Breast epithelium (tissue), 4 donors: ENCODE data around the gene GNG10. TPM values are rescaled to one million over a fixed set of nuclear protein-coding genes. Genes with fewer than 3 reads are reported as not detected.

Experiments
- DNase-seq, 2 donors: peaks; one replicate each; pipeline ENCODE4 v3.0.0-alpha.2; 2019; ENCODE audit warnings: low spot score in 2 of 2
- H3K27ac ChIP-seq, 2 donors: fragments of 200-600 bp; sonication (generic) in 1 of 2; one replicate each; pipeline ENCODE4 v1.5.1; 2016 to 2019; ENCODE audit warnings: mild to moderate bottlenecking in 1 of 2
- H3K27me3 ChIP-seq, 2 donors: fragments of 200-600 bp; sonication (generic) in 1 of 2; one replicate each; pipeline versions ENCODE4 v1.5.1 to v1.6.0; 2017 to 2019; ENCODE audit warnings: control low read depth in 1 of 2, mild to moderate bottlenecking in 1 of 2
- H3K36me3 ChIP-seq: fragments of 200-600 bp; one replicate; pipeline ENCODE4 v1.5.1; 2019
- H3K4me1 ChIP-seq, 2 donors: fragments of 200-600 bp; sonication (generic); one replicate each; pipeline ENCODE4 v1.5.1; 2016 to 2019; ENCODE audit warnings: control low read depth in 1 of 2
- H3K4me3 ChIP-seq, 3 donors: fragments of 200-600 bp; sonication (generic); 1 replicate in 2 of 3; 2 replicates in 1 of 3; pipeline ENCODE4 v1.5.1; 2016 to 2019; ENCODE audit warnings: mild to moderate bottlenecking in 3 of 3, moderate library complexity in 2 of 3
- H3K9me3 ChIP-seq, 2 donors: fragments of 200-600 bp; sonication (generic) in 1 of 2; one replicate each; pipeline ENCODE4 v1.5.1; 2016 to 2019; ENCODE audit warnings: control low read depth in 1 of 2
- POLR2A ChIP-seq: fragments of 450-650 bp; IDR thresholded peaks from one replicate; pipeline ENCODE4 v1.6.1; 2016; ENCODE audit warnings: antibody characterized with exemption, mild to moderate bottlenecking, moderate library complexity
- POLR2AphosphoS5 ChIP-seq, 3 donors: sonication (generic); formaldehyde crosslinking; IDR thresholded peaks; one replicate each; pipeline ENCODE4 v1.6.1; 2017; ENCODE audit warnings: antibody characterized with exemption in 3 of 3
- intact Hi-C: fragments of 100-400 bp; cut with DNase I; formaldehyde crosslinking; loops from one replicate; pipeline ENCODE4 v1.15.1; 2023; ENCODE audit warnings: low total_unique reads
- total RNA-seq, 3 donors: library from RNA; depleted of rRNA; stranded (reverse); fragments of >200 nt; gene quantifications; one replicate each; pipeline ENCODE4 v1.1.0, GENCODE V29; 2016
- TF ChIP-seq, protein P1 (sequence below), 3 donors: fragments of 450-650 bp; IDR thresholded peaks; one replicate each; pipeline ENCODE4 v1.5.1; 2016 to 2017; ENCODE audit warnings: antibody characterized with exemption in 3 of 3, mild to moderate bottlenecking in 3 of 3, moderate library complexity in 3 of 3

The GNG10 gene
- total RNA-seq, 3 donors from 2014 or later: 53.4 to 95.7 (median 91.4) TPM

DNA sequence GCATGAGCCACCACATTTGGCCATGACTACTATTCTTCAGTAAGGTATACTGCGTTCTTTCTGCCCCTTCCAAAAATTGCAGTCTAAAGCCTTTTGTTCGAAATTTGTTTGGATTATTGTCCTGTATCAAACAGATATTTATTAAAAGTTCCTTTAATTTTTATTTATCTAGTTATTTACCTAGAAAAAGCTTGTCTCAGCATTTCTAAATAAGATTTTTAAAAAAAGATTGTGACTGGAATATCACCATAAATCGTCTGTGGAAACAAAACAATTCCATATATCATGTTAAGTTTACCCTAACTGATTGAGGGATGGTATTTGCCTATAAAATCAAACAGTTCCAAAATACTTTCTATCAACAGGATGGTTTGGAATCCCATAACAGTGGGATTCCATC lies 14.7 kb downstream of the GNG10 start:
- no peak for DNase-seq
- Histone ChIP-seq H3K4me1 (no peaks in the 10 kb centered on the region), H3K27me3 (no peaks in the 10 kb centered on the region), H3K36me3 (no peaks in the 10 kb centered on the region), H3K4me3 (no peak overlapping the region), H3K9me3 (no peaks in the 10 kb centered on the region), H3K27ac (no peak overlapping the region)
- TF ChIP-seq POLR2A (no peak), POLR2AphosphoS5 (IDR thresholded peaks at IDR 0.05) (no peak)
- TF ChIP-seq, protein P1, sequence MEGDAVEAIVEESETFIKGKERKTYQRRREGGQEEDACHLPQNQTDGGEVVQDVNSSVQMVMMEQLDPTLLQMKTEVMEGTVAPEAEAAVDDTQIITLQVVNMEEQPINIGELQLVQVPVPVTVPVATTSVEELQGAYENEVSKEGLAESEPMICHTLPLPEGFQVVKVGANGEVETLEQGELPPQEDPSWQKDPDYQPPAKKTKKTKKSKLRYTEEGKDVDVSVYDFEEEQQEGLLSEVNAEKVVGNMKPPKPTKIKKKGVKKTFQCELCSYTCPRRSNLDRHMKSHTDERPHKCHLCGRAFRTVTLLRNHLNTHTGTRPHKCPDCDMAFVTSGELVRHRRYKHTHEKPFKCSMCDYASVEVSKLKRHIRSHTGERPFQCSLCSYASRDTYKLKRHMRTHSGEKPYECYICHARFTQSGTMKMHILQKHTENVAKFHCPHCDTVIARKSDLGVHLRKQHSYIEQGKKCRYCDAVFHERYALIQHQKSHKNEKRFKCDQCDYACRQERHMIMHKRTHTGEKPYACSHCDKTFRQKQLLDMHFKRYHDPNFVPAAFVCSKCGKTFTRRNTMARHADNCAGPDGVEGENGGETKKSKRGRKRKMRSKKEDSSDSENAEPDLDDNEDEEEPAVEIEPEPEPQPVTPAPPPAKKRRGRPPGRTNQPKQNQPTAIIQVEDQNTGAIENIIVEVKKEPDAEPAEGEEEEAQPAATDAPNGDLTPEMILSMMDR (IDR thresholded peaks at IDR 0.05): no peak
- intact Hi-C loops: no loop called here

- H3K36me3 ChIP-seq: no peaks in the 10 kb centered on the region
- intact Hi-C loops: no loop called here
- H3K4me3 ChIP-seq: no peak overlapping the region
- TF ChIP-seq POLR2AphosphoS5 (IDR thresholded peaks at IDR 0.05): no peak
- TF ChIP-seq, protein P1 (IDR thresholded peaks at IDR 0.05): no peak
- no peak for TF ChIP-seq POLR2A
- H3K27me3 ChIP-seq: no peaks in the 10 kb centered on the region
- no peaks in the 10 kb centered on the region for H3K4me1 ChIP-seq
- H3K27ac ChIP-seq: no peak overlapping the region
- DNase-seq: no peak
- H3K9me3 ChIP-seq: no peaks in the 10 kb centered on the region
Measured at GRCh38 chr9:111678293-111678692, 16.9 kb downstream of the GNG10 start.

DNA sequence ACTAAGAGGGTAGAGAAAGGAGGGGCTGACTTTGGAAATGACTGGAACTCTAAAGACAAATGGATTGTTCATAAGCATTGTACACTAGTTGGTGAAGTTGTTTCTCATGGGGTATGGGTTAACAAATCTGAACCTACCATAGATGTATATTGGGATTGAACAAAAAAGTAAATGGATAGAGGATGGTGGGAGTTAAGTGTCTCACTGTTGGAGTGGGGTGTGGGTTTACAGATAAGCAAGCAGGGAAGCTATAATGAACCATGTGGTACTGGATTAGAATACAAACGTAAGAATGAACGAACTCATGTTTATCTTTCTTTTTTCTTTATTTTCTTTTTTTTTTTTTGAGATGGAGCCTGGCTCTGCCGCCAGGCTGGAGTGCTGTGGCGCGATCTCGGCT lies 17.8 kb downstream of the GNG10 start:
- H3K4me3 ChIP-seq: no peak overlapping the region
- no peaks in the 10 kb centered on the region for H3K27me3 ChIP-seq
- DNase-seq: no peak
- H3K36me3 ChIP-seq: no peaks in the 10 kb centered on the region
- H3K4me1 ChIP-seq: no peaks in the 10 kb centered on the region
- no peak overlapping the region for H3K27ac ChIP-seq
- no peak for TF ChIP-seq POLR2A
- TF ChIP-seq, protein P1 (IDR thresholded peaks at IDR 0.05): no peak
- TF ChIP-seq POLR2AphosphoS5 (IDR thresholded peaks at IDR 0.05): no peak
- H3K9me3 ChIP-seq: no peaks in the 10 kb centered on the region
- intact Hi-C loops: no loop called here

DNA sequence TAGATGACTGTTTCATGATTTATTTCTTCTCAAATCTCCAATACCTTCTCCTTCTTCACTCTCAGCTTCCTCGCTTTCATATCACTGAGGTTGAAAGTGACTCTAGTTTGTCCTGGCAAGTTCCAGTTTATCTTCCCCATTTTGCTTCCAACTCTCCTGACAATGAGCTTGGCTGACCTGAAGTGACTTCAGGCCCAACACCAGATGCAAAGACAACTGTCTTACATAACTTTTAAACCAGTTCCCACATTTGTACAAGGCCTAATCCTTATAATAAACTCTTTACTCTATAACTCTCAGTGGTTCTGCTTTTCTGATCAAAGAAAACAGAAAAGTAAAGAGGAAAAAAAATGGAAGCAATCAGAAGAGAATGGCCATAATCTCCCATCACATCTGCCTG lies 22.0 kb downstream of the GNG10 start:
- DNase-seq: no peak
- no peaks in the 10 kb centered on the region for H3K4me1 ChIP-seq
- TF ChIP-seq, protein P1 (IDR thresholded peaks at IDR 0.05): no peak
- TF ChIP-seq POLR2AphosphoS5 (IDR thresholded peaks at IDR 0.05) (no peak), POLR2A (no peak)
- H3K9me3 ChIP-seq: no peaks in the 10 kb centered on the region
- H3K27ac ChIP-seq: no peak overlapping the region
- H3K4me3 ChIP-seq: no peak overlapping the region
- no peaks in the 10 kb centered on the region for H3K27me3 ChIP-seq
- H3K36me3 ChIP-seq: no peaks in the 10 kb centered on the region
- intact Hi-C loops: no loop called here

DNA sequence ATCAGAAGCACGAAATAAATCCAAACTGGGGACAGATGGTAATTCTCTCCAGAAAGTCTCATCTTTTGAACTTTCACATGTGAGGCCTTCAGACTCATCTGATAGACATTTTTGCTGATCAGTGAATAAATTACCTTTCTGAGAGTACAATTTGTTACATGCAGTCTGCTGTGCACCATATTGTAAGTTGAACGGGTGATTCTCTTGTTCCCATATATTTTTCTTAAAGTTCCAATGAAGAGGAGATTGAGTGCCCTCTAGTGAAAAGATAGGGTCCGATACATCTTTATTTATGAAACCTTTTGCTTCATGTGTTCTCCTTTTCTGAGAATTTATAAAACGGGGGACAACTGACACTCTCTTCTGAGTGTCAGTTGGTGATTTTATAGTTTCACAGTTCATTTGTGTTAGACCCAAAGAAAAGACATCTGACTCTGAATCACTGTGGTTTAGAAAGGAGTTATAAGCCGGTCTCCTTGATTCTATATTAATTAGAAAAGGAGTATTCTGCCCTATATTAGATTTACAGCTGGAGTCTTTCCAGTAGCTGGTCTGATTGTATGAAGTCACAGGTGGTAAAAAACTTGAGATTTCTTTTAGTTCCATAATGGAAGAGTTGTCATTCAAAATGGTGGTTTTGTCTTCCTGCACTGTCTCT lies 30.4 kb downstream of the GNG10 start:
- no peaks in the 10 kb centered on the region for H3K4me1 ChIP-seq
- no peak overlapping the region for H3K27ac ChIP-seq
- H3K4me3 ChIP-seq: no peak overlapping the region
- no peak for TF ChIP-seq POLR2A
- no peak for TF ChIP-seq POLR2AphosphoS5 (IDR thresholded peaks at IDR 0.05)
- TF ChIP-seq, protein P1 (IDR thresholded peaks at IDR 0.05): peak in 1 of 3 donors; percentile 15
- intact Hi-C loops: no loop called here
- no peaks in the 10 kb centered on the region for H3K27me3 ChIP-seq
- no peaks in the 10 kb centered on the region for H3K36me3 ChIP-seq
- H3K9me3 ChIP-seq: no peaks in the 10 kb centered on the region
- no peak for DNase-seq
